OCI-LY7 (cell line): ENCODE data around the gene AOPEP. TPM values are rescaled to one million over a fixed set of nuclear protein-coding genes. Genes with fewer than 3 reads are reported as not detected.

Source experiments
- BruUV-seq: library from RNA; stranded (reverse); fragments of 400-500 nt; replicated peaks from 2 replicates; lab custom pipeline; 2021; lab: Mats Ljungman, UMichigan
- CTCF ChIA-PET: fragments of 300-600 bp; sonication (Branson Sonifier 250); formaldehyde crosslinking; loops from one replicate; lab custom pipeline; 2022; ENCODE audit warnings: antibody characterized with exemption; ENCODE audit not compliant: unreplicated experiment; lab: Charles Lee
- POLR2A ChIA-PET: fragments of 300-600 bp; sonication (Branson Sonifier 250); formaldehyde crosslinking; loops from one replicate; lab custom pipeline; 2022; ENCODE audit warnings: antibody characterized with exemption; lab: Charles Lee
- DNase-seq: peaks from one replicate; pipeline ENCODE4 v3.0.0-alpha.2; 2015; ENCODE audit warnings: low spot score
- H2AFZ ChIP-seq: fragments of 200-600 bp; sonication (generic), shearing (Covaris generic); 2 replicates; pipeline ENCODE4 v1.6.1; 2014; ENCODE audit warnings: mild to moderate bottlenecking, antibody characterized with exemption, low read length, moderate library complexity
- H3K27ac ChIP-seq: fragments of 200-600 bp; sonication (generic); 2 replicates; pipeline ENCODE4 v1.5.1; 2014; ENCODE audit warnings: mixed run types, low read depth, mild to moderate bottlenecking, moderate library complexity, low read length, inconsistent platforms; ENCODE audit not compliant: poor library complexity, severe bottlenecking
- H3K36me3 ChIP-seq: fragments of 200-600 bp; sonication (generic); 2 replicates; pipeline ENCODE4 v1.6.1; 2014; ENCODE audit warnings: mild to moderate bottlenecking, antibody characterized with exemption, low read length, moderate library complexity, mixed read lengths; ENCODE audit not compliant: insufficient read depth
- H3K4me1 ChIP-seq: fragments of 200-600 bp; sonication (generic); 2 replicates; pipeline ENCODE4 v1.5.1; 2014; ENCODE audit warnings: mild to moderate bottlenecking, low read length; ENCODE audit not compliant: insufficient read depth, poor library complexity, severe bottlenecking
- H3K4me2 ChIP-seq: fragments of 200-600 bp; sonication (generic); 2 replicates; pipeline ENCODE4 v1.6.1; 2014; ENCODE audit warnings: mild to moderate bottlenecking, low read length
- H3K4me3 ChIP-seq: fragments of 200-600 bp; sonication (generic); 2 replicates; pipeline ENCODE4 v1.5.1; 2014; ENCODE audit warnings: mild to moderate bottlenecking, low read depth, low read length; ENCODE audit not compliant: poor library complexity, severe bottlenecking
- H3K79me2 ChIP-seq: fragments of 200-600 bp; sonication (generic); 2 replicates; pipeline ENCODE4 v1.6.1; 2016; ENCODE audit warnings: low read depth, mild to moderate bottlenecking, low read length, moderate library complexity, mixed read lengths; ENCODE audit not compliant: insufficient read depth
- H3K9me2 ChIP-seq: fragments of 200-600 bp; sonication (generic); 2 replicates; pipeline ENCODE4 v1.6.1; 2016; ENCODE audit warnings: mild to moderate bottlenecking, low read length, mixed read lengths; ENCODE audit not compliant: insufficient read depth
- H3K9me3 ChIP-seq: fragments of 200-600 bp; sonication (generic); 2 replicates; pipeline ENCODE4 v1.6.1; 2014; ENCODE audit warnings: mild to moderate bottlenecking, mixed run types, low read length, mixed read lengths
- H4K20me1 ChIP-seq: fragments of 200-600 bp; sonication (generic); 2 replicates; pipeline ENCODE4 v1.6.1; 2014; ENCODE audit warnings: mild to moderate bottlenecking, antibody characterized with exemption, low read length, moderate library complexity, mixed read lengths; ENCODE audit not compliant: insufficient read depth
- CTCF ChIP-seq: fragments of 200-600 bp; sonication (generic); conservative IDR thresholded peaks from 2 replicates; pipeline ENCODE4 v1.5.1; 2014; ENCODE audit warnings: mild to moderate bottlenecking, antibody characterized with exemption, low read length, moderate library complexity, mixed read lengths
- EZH2phosphoT487 ChIP-seq: fragments of 200-600 bp; sonication (generic); IDR thresholded peaks from 2 replicates; pipeline ENCODE4 v1.6.1; 2018; ENCODE audit warnings: low read depth, borderline replicate concordance, mild to moderate bottlenecking, mixed run types, antibody characterized with exemption, low read length, moderate library complexity, mixed read lengths
- intact Hi-C: fragments of 100-400 bp; cut with micrococcal nuclease; formaldehyde crosslinking; loops from one replicate; pipeline ENCODE4 v1.10.0; 2022; ENCODE audit not compliant: unreplicated experiment
- total RNA-seq, 2 experiments: library from RNA; depleted of rRNA in 1 of 2; stranded (reverse); fragments of >200 nt in 1 of 2; shearing (Covaris generic) in 1 of 2; gene quantifications; 2 replicates each; pipeline ENCODE4 v1.2.3, GENCODE V29; 2014 to 2022

Gene AOPEP
- total RNA-seq, 2 experiments from 2014 or later, result 17.3 to 24.3 TPM

GRCh38 chr9:94927762-94928670 is 201.5 kb downstream of the AOPEP start:
- no peaks in the 10 kb centered on the region for H3K36me3 ChIP-seq
- intact Hi-C loops, result no loop called here
- DNase-seq, result no peak
- no peak overlapping the region for H3K4me3 ChIP-seq
- H3K4me2 ChIP-seq, result no peak overlapping the region
- POLR2A ChIA-PET, result no interaction called here
- no peak overlapping the region for H2AFZ ChIP-seq
- TF ChIP-seq EZH2phosphoT487 (no peak), CTCF (no peak)
- no peaks in the 10 kb centered on the region for H4K20me1 ChIP-seq
- CTCF ChIA-PET, result no interaction called here
- peaks cover 2% of the 10 kb centered on the region for H3K4me1 ChIP-seq
- H3K9me3 ChIP-seq, result no peaks in the 10 kb centered on the region
- H3K27ac ChIP-seq, result no peak overlapping the region
- H3K79me2 ChIP-seq, result no peaks in the 10 kb centered on the region
- no peaks in the 10 kb centered on the region for H3K9me2 ChIP-seq
- no TSS peak for BruUV-seq

- Histone ChIP-seq H3K9me2 (no peaks in the 10 kb centered on the region), H3K36me3 (no peaks in the 10 kb centered on the region), H3K27ac (no peak overlapping the region), H3K79me2 (no peaks in the 10 kb centered on the region), H3K4me3 (no peak overlapping the region), H4K20me1 (no peaks in the 10 kb centered on the region), H3K4me2 (no peak overlapping the region), H3K4me1 (no peaks in the 10 kb centered on the region), H3K9me3 (no peaks in the 10 kb centered on the region), H2AFZ (no peak overlapping the region)
- TF ChIP-seq CTCF, result no peak
- TF ChIP-seq EZH2phosphoT487, result no peak
- DNase-seq, result no peak
- intact Hi-C loops, result no loop called here
- CTCF ChIA-PET, result no interaction called here
- BruUV-seq, result no TSS peak
- POLR2A ChIA-PET, result no interaction called here
Observed at GRCh38 chr9:94928691-94929368, 202.3 kb downstream of the AOPEP start.

DNA sequence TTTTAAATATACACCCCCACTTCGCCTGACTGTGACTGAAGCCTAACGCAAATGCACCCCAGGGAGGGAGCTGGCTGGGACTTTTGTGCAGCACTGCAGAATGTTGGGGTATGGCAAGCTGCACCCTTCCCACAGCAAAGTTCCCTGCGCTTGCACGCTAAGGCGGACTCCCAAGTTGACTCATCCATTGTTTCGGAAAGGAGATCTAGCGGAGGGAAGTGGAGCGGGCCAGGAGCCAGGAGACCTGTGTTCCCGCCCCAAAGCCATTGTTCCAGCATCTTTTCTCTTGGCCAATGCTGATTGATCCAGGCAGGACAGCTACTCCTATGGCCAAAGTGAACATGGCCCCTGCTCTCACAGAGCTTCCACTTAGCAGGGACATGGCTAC is 202.9 kb downstream of the AOPEP start:
- Histone ChIP-seq H4K20me1 (no peaks in the 10 kb centered on the region), H3K4me2 (no peak overlapping the region), H3K9me3 (no peaks in the 10 kb centered on the region), H3K79me2 (no peaks in the 10 kb centered on the region), H3K4me3 (no peak overlapping the region), H2AFZ (no peak overlapping the region), H3K36me3 (no peaks in the 10 kb centered on the region), H3K9me2 (no peaks in the 10 kb centered on the region), H3K4me1 (no peaks in the 10 kb centered on the region), H3K27ac (no peak overlapping the region)
- intact Hi-C loops, result no loop called here
- CTCF ChIA-PET, result no interaction called here
- BruUV-seq, result no TSS peak
- no peak for DNase-seq
- POLR2A ChIA-PET, result no interaction called here
- no peak for TF ChIP-seq CTCF
- no peak for TF ChIP-seq EZH2phosphoT487
